A549 (cell line): Measurements from ENCODE around the gene MPRIP.

ENCODE experiments used
- CEBPB ChIP-seq, 2 experiments: fragments of >200 bp in 1 of 2; sonication (Bioruptor Twin) in 1 of 2; formaldehyde crosslinking in 1 of 2; IDR thresholded peaks; 2 replicates each; pipeline ENCODE4 v1.6.1; 2012 to 2016
- CTCF ChIP-seq: fragments of >200 bp; sonication (Bioruptor Twin); formaldehyde crosslinking; IDR thresholded peaks from 3 replicates; pipeline ENCODE4 v1.5.1; 2016
- ELK1 ChIP-seq: fragments of 150-350 bp; IDR thresholded peaks from 2 replicates; pipeline ENCODE4 v1.6.1; 2014; ENCODE audit warnings: low read depth, mild to moderate bottlenecking, low read length
- HOXB5 ChIP-seq: fragments of 250-450 bp; sonication (Bioruptor Pico); IDR thresholded peaks from 2 replicates; pipeline ENCODE4 v1.5.0; 2020; ENCODE audit warnings: mild to moderate bottlenecking, moderate library complexity
- NR3C1 ChIP-seq: fragments of >200 bp; sonication (Bioruptor Twin); formaldehyde crosslinking; IDR thresholded peaks from 3 replicates; pipeline ENCODE4 v1.6.1; 2017
- POLR2A ChIP-seq: IDR thresholded peaks from 2 replicates; pipeline ENCODE4 v1.6.1; 2012; ENCODE audit warnings: mild to moderate bottlenecking, low read length
- ZNF302 ChIP-seq: fragments of 250-450 bp; sonication (Bioruptor Pico); IDR thresholded peaks from 2 replicates; pipeline ENCODE4 v1.9.0; 2021; ENCODE audit warnings: inconsistent platforms, mild to moderate bottlenecking, moderate library complexity

GRCh38 chr17:17165666-17166308 lies 123.5 kb downstream of the MPRIP start:
- no peak for TF ChIP-seq NR3C1
- no peak for TF ChIP-seq CTCF
- TF ChIP-seq CEBPB (IDR thresholded peaks at IDR 0.05), result no peak
- no peak for TF ChIP-seq ELK1
- TF ChIP-seq HOXB5, result no peak
- no peak for TF ChIP-seq POLR2A
- no peak for TF ChIP-seq ZNF302 (CRISPR knock-in tag)
